ENCODE data around the gene POLR3A.

GRCh38 chr10:78044179-78044578, 14.9 kb upstream of the POLR3A start:
- TF ChIP-seq CTCF (IDR thresholded peaks at IDR 0.05) (no peak), POLR2A (IDR thresholded peaks at IDR 0.05) (no peak)
